Putamen (tissue), 1 donor: ENCODE measurements around the gene NDOR1.

Experiments
- DNase-seq: peaks from one replicate; pipeline ENCODE4 v3.0.0-alpha.2; 2016; ENCODE audit warnings: low spot score

The NDOR1 gene

GRCh38 chr9:137262909-137263285 is 57.4 kb downstream of the NDOR1 start:
- DNase-seq: no peak

GRCh38 chr9:137263506-137263905 is 58.0 kb downstream of the NDOR1 start:
- DNase-seq: no peak

GRCh38 chr9:137264067-137264466 is 58.6 kb downstream of the NDOR1 start:
- no peak for DNase-seq

DNA sequence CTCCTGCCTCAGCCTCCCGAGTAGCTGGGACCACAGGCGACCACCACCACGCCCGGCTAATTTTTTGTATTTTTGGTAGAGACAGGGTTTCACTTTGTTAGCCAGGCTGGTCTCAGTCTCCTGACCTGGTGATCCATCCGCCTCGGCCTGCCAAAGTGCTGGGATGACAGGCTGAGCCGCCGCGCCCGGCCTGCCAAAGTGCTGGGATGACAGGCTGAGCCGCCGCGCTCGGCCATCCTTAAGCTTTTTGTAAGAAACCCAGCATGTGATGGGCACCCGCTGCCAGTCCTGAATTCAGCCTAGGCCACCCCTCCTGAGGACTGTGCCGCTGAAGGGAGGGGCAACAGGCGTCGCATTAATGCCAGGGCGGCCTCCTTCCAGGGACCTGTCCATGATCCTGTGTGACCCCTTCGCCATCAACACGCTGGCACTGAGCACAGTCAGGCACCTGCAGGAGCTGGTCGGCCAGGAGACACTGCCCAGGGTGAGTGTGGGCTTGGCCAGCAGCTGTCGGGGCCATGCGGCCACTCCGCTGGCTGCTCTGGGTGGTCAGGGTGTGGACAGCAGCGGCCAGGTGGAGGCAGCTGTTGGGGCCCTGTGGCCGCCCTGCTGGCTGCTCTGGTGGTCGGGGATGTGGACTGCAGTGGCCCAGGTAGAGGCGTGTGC is 60.1 kb downstream of the NDOR1 start:
- no peak for DNase-seq

DNA sequence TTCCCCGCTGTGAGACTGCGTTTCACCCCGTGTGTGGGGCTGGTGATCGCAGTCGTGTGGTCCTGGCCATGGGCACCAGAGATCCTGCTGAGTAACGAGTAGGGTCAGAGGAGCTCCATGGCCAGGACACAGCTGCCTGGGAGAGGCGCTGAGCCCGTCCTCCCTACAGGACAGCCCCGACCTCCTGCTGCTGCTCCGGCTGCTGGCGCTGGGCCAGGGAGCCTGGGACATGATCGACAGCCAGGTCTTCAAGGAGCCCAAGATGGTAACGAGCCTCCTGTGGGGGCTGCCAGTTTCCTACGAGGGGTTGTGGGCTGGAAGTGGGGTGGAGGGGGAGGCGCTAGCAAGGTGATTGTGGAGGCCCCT is 60.6 kb downstream of the NDOR1 start:
- DNase-seq: no peak
